Suprapubic skin (tissue), 4 donors: Measurements from ENCODE around the gene CARS2. TPM values are rescaled to one million over a fixed set of nuclear protein-coding genes. Genes with fewer than 3 reads are reported as not detected.
A peak's percentile ranks its signal among the peaks of the same experiment; 100 is the strongest.

ENCODE experiments used
- DNase-seq, 2 donors: peaks; one replicate each; pipeline ENCODE4 v3.0.0-alpha.2; 2019; ENCODE audit warnings: low spot score in 2 of 2
- H3K27ac ChIP-seq: fragments of 200-600 bp; sonication (generic); one replicate; pipeline ENCODE4 v1.5.1; 2019
- H3K27me3 ChIP-seq: fragments of 200-600 bp; sonication (generic); one replicate; pipeline ENCODE4 v1.5.1; 2019
- H3K36me3 ChIP-seq: fragments of 200-600 bp; sonication (generic); one replicate; pipeline ENCODE4 v1.5.1; 2019
- H3K4me1 ChIP-seq: fragments of 200-600 bp; sonication (generic); one replicate; pipeline ENCODE4 v1.5.1; 2019
- H3K4me3 ChIP-seq: fragments of 200-600 bp; sonication (generic); one replicate; pipeline ENCODE4 v1.5.1; 2019; ENCODE audit warnings: mild to moderate bottlenecking
- H3K9me3 ChIP-seq: fragments of 200-600 bp; sonication (generic); one replicate; pipeline ENCODE4 v1.5.1; 2019
- EP300 ChIP-seq: sonication (generic); formaldehyde crosslinking; IDR thresholded peaks from one replicate; pipeline ENCODE4 v1.6.1; 2017; ENCODE audit warnings: antibody characterized with exemption
- POLR2A ChIP-seq, 2 donors: fragments of 450-650 bp; IDR thresholded peaks; one replicate each; pipeline ENCODE4 v1.6.1; 2017; ENCODE audit warnings: antibody characterized with exemption in 2 of 2, mild to moderate bottlenecking in 2 of 2, moderate library complexity in 2 of 2
- POLR2AphosphoS5 ChIP-seq, 3 donors: sonication (generic); formaldehyde crosslinking; IDR thresholded peaks; one replicate each; pipeline ENCODE4 v1.6.1; 2017; ENCODE audit warnings: antibody characterized with exemption in 3 of 3
- WGBS: methylation state at CpG from one replicate; pipeline ENCODE4 v1.1.5; 2018; 5-methylcytosine and 5-hydroxymethylcytosine counted together
- total RNA-seq, 4 donors: library from RNA; depleted of rRNA; stranded (reverse); fragments of >200 nt; gene quantifications; one replicate each; pipeline ENCODE4 v1.1.0, GENCODE V29; 2016
- TF ChIP-seq, protein P1 (sequence below), 2 donors: fragments of 200-600 bp in 1 of 2; fragments of 450-650 bp in 1 of 2; sonication (generic) in 1 of 2; IDR thresholded peaks; one replicate each; pipeline ENCODE4 v1.5.1; 2016 to 2019; ENCODE audit warnings: antibody characterized with exemption in 2 of 2, mild to moderate bottlenecking in 1 of 2, moderate library complexity in 1 of 2

CARS2 gene
- total RNA-seq, 4 donors from 2014 or later, result 35.1 to 130 (median 80.9) TPM

DNA sequence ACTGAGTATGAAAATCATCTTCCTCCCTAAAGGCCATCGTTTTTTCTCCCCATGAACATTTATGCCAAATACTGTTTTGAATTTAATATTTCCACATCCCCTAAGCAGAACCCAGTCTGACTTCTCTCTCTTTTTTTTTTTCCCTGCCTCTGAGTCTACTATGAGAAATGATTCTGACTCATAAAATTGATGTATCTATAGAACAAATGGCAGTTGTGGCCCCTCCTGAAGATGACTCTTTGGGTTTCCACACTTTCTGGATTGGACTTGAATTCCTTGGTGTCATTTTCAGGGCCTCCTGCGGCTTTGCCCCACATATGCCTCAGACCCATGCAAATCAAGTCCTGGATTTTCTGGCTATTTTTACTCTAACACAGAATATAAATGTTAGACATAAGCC, 113.3 kb downstream of the CARS2 start:
- Histone ChIP-seq H3K9me3 (no peaks in the 10 kb centered on the region), H3K4me3 (no peak overlapping the region), H3K27me3 (no peaks in the 10 kb centered on the region), H3K27ac (no peak overlapping the region), H3K4me1 (peaks cover 9% of the 10 kb centered on the region), H3K36me3 (no peaks in the 10 kb centered on the region)
- TF ChIP-seq EP300, result no peak
- TF ChIP-seq POLR2A (IDR thresholded peaks at IDR 0.05), result no peak
- TF ChIP-seq, protein P1, sequence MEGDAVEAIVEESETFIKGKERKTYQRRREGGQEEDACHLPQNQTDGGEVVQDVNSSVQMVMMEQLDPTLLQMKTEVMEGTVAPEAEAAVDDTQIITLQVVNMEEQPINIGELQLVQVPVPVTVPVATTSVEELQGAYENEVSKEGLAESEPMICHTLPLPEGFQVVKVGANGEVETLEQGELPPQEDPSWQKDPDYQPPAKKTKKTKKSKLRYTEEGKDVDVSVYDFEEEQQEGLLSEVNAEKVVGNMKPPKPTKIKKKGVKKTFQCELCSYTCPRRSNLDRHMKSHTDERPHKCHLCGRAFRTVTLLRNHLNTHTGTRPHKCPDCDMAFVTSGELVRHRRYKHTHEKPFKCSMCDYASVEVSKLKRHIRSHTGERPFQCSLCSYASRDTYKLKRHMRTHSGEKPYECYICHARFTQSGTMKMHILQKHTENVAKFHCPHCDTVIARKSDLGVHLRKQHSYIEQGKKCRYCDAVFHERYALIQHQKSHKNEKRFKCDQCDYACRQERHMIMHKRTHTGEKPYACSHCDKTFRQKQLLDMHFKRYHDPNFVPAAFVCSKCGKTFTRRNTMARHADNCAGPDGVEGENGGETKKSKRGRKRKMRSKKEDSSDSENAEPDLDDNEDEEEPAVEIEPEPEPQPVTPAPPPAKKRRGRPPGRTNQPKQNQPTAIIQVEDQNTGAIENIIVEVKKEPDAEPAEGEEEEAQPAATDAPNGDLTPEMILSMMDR (IDR thresholded peaks at IDR 0.05), result no peak
- no peak for TF ChIP-seq POLR2AphosphoS5 (IDR thresholded peaks at IDR 0.05)
- WGBS, result 74% methylated on average over 2 of the region's 2 CpGs
- peak in 1 of 2 donors; percentile 14 for DNase-seq

Other genes with a start within 250 kb of the CARS2 start
- 1 to 10 TPM; 2.0 to 6.7 (median 3.7) TPM for gene RAB20, start 144.4 kb downstream of the CARS2 start, total RNA-seq
- gene NAXD, start 90.6 kb downstream of the CARS2 start, total RNA-seq, result 10 to 100 TPM; 26.4 to 38.3 (median 32.4) TPM
- gene ING1, start 7.6 kb upstream of the CARS2 start, total RNA-seq, result 10 to 100 TPM; 10.6 to 25.7 (median 19.9) TPM
- gene ANKRD10, start 209.0 kb upstream of the CARS2 start, total RNA-seq, result 10 to 100 TPM; 39.5 to 94.4 (median 56.2) TPM